SK-N-MC (cell line): ENCODE results near the gene DLGAP1.

Experiments
- EZH2 ChIP-seq: fragments of 200-600 bp; sonication (generic); IDR thresholded peaks from one replicate; pipeline ENCODE4 v1.6.1; 2017; ENCODE audit warnings: antibody characterized with exemption
- FOXP2 ChIP-seq: optimal IDR thresholded peaks from 2 replicates; pipeline ENCODE3; 2011; ENCODE audit warnings: mild to moderate bottlenecking, moderate library complexity; ENCODE audit not compliant: insufficient read depth; ENCODE audit errors: extremely low read length, control extremely low read depth
- POLR2AphosphoS5 ChIP-seq: IDR thresholded peaks from 2 replicates; pipeline ENCODE4 v1.6.1; 2012; ENCODE audit warnings: mild to moderate bottlenecking, low read depth, low read length, borderline replicate concordance

DNA sequence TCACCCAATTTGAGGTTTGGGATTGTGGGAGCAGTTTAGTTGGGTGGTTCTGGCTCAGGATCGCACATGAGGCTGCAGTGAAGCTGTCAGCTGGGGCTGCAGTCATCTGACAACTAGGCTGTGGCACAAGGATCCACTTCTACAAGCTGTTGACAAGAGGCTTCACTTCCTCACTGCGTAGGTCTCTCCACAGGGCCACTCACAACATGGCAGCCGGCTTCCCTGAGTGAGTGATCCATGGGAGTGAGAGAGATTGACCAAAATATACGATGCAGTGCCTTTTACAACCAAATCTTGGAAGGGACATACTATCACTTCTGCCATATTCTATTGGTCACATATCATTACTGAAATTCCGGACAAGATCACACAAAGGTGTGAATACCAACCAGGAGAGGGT lies 187.5 kb downstream of the DLGAP1 start:
- TF ChIP-seq EZH2: no peak
- TF ChIP-seq FOXP2: no peak
- no peak for TF ChIP-seq POLR2AphosphoS5
